Activated T-helper 1 cell treated with anti-CD3 and anti-CD28 coated beads, Interleukin-2, amount 50 U/mL, for 16 hours (primary cell): ENCODE results near the gene TTLL9.
A peak's percentile ranks its signal among the peaks of the same experiment; 100 is the strongest.
"Not testable (repeated sequence)": the region's sequence is repeated elsewhere in the genome, so short reads cannot be mapped to it uniquely, and the experiment has no call there.

Experiments used
- DNase-seq, 2 donors: peaks; one replicate each; pipeline ENCODE4 v3.0.0-alpha.2; 2020; ENCODE audit warnings: low read depth in 1 of 2, low spot score in 1 of 2

TTLL9 gene, protein sequence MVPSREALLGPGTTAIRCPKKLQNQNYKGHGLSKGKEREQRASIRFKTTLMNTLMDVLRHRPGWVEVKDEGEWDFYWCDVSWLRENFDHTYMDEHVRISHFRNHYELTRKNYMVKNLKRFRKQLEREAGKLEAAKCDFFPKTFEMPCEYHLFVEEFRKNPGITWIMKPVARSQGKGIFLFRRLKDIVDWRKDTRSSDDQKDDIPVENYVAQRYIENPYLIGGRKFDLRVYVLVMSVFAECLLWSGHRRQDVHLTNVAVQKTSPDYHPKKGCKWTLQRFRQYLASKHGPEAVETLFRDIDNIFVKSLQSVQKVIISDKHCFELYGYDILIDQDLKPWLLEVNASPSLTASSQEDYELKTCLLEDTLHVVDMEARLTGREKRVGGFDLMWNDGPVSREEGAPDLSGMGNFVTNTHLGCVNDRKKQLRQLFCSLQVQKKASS

DNA sequence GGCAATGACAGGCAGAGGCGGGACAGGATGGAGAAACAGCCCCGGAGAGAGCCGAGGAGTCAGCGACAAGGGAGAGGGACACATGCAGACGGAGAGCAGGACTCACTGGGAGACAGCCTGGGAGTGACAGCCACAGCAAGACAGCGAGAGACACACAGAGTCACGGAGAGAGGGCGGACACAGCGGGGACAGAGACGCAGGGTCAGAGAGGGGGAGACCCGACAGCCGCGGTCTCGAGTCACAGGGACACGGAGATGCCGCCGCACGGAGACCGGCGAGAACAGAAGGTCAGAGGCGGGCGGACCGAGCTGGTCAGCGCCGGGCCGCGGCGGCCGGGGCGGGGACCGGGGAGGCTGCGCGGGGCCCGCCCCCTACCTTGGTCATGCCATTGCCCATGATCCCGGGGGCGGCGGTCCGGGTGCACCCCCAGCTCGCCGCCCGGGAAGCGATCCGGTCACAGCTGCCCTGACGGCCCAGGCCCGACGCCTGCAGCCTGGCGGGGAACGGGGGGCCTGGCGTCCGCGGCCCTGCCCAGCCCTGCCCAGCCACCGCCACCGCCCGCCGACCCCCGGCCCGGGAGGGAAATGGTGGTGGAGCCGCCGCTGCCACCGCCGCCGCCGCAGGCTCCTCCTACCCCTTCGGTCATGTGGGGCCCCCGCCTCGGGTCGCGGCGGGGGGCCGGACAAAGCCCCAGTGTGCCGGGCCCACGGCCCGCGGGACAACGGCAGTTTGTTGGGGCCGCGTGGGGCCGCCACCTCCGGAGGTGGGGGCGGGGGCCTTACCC, at the start of gene TTLL9, which contains the start of gene DUSP15:
TSS of gene TTLL9 (plus strand) at position 693 of the 784 bp plus-strand sequence. CDS start 493 bp downstream, outside the sequence.
TSS of gene DUSP15 (minus strand) at position 586 of the 784 bp plus-strand sequence. CDS start at position 396, 190 bp downstream.
- no peak for DNase-seq

DNA sequence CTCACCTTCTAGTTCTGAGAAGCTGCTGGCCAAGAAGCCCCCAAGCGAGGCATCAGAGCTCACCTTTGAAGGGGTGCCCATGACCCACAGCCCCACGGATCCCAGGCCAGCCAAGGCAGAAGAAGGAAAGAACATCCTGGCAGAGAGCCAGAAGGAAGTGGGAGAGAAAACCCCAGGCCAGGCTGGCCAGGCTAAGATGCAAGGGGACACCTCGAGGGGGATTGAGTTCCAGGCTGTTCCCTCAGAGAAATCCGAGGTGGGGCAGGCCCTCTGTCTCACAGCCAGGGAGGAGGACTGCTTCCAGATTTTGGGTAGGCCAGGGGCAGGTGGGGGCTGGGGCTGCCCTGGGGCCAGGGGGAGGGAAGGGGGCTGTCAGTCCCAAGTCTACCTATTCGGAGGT, 49.0 kb upstream of the TTLL9 start:
- no peak for DNase-seq

DNA sequence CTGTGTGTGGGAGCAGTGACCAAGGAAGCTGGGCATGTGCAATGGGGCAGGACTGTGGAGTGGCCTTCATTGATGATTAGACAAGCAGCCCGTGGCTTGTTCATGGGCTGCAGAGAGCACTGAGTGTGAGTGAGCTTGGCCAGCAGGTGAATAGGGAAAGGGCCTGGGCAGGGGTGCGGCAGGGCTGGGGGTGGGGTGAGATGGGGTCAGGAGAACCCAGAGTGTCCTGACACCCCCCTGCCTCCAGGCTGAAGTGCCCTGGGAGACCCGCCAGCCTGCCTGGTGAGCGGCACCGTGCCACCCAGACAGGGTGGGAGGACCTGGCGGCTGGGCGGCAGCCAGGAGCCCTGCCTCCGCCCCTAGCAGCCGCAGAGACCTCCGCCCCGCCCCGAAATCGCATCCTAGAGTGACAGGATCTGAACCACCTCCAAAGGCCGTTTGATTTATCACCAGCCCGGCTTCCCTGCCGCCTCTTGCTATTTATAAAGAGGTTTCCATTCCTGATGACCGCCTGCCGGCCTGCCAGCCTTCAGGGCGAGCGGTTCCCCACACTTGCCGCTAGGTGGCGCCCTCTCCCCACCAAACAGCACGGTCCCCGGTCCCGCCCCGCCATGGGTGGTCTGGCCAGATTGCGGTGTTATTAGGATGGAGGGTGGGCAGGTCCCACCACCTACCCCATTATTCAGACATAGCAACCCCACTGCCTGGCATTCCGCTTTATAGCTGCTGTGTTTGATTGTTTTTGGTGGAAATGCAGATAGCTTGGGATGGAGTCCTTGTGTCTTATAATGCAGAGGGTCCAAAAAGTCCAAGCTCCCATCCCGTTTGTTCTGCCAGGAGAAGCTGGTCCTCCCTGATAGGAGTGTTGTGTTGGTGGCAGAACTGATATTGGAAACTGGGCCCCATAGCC, 47.8 kb upstream of the TTLL9 start:
- DNase-seq = peak; percentile 56 to 65

DNA sequence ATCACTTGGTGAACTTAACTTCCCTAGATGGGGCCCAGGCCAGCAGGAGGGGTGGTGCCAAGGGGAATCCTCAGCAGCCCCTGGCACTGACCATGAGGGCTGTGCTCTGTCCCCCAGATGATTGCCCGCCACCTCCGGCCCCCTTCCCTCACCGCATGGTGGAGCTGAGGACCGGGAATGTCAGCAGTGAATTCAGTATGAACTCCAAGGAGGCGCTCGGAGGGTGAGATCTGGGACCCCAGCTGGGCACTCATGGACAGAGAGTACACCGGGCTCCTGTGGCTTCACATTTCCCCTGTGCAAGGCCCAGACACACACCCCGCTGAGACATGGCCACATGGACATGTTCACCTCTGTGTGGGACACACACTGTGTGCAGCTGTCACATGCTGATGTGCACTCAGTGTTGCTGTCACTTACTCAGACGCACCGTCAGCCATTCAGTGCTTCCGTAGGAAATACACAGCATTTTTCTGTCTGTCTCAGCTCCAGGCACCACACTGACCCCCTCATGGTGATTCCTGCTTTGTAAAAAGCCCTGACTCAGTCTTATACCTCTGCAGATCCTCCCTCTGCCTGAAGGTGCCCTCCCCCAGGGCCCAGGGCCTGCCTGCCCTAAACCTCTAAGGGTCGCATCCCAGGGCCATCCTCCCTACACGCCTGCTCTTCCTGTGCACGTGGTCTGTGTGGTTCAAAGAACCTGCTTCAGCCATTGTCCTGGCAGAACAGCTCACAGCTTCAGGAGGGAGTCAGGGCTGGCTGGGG, 46.9 kb upstream of the TTLL9 start:
- no peak for DNase-seq

DNA sequence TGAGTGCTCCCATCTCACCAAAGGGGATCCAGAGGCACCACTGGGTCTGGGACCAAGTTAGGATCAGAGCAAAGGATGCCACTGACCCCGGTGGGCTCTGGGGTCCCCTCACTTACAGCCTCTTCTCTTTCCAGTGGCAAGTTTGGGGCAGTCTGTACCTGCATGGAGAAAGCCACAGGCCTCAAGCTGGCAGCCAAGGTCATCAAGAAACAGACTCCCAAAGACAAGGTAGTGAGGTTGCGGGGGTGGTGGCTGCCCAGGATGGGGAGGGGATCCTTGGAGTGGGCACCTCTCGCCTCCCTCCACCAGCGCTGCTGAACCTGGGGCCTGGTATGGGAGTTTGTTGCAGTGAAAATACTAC, 46.3 kb upstream of the TTLL9 start:
- no peak for DNase-seq

DNA sequence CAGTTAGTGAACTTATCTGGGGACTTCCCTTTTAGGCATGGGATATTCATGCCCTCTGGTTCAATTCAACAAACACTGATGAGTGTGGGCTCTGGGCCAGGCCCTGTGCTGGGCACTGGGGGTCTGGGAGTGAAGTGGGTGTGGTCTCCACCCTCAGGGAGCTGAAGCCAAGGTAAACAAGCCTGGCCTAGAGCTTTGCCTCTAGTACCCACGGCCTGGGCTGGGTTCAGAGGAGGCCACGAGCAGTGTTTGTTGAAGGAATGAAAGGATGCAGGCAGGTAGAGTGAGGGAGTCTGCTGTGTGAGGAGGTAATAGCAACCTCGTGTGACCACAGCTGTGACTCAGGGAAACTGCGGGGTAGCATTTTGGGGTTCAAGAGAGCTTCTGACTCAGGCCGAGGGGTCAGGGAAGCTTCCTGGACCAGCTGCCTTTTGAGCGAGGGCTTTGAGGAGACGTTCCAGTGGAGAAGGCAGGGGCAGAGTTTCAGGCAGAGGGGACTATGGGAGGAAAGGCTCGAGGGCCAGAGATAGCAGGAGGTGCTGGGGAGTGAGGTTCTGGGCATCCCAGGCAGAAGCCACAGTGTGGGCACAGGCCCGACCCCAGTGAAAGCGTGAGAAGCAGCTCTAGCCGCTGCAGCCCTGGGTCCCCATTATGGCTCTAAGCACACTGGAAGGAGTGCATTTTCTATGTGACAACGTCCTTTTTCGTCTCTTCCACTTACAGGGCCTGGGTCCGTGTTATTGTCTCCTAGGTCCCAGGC, 45.7 kb upstream of the TTLL9 start:
- DNase-seq = no peak

DNA sequence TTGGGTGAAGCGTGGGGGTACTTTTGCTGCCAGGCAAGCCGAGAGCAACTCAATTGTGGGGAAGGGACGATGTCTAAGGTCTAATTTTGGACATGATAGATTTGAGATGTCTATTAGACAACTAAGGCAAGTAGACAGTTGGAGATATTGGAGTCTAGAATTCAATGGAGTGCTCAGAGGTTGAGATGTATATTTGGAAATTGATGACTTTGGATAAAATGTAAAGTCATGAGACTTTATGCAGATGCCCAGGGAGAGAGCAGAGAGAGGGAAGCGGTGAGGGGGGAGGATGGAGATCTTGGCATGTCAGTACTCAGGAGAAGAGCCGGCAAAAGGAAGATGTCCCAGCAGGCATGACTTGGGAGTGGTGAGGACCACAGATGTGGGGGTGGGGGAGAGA, 44.4 kb upstream of the TTLL9 start:
- no peak for DNase-seq

DNA sequence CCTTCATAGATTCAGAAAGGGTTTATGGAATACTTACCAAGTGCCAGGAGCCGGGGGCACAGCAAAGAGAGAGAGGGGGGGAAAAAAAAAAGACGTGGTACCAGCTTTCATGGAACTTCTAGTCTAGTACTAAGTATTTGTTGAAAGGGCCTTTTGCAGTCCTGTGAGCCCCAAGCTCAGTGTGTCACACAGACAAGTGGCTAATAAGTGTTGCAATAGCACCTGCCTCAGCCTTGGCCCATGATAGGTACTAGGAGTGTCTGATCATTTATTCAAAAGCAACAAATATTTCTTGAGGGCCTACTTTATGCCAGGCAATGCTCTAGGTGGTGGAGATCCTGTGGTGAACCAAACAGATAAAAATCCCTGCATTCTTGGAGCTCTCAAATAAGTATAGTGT, 43.4 kb upstream of the TTLL9 start:
- DNase-seq = no peak

DNA sequence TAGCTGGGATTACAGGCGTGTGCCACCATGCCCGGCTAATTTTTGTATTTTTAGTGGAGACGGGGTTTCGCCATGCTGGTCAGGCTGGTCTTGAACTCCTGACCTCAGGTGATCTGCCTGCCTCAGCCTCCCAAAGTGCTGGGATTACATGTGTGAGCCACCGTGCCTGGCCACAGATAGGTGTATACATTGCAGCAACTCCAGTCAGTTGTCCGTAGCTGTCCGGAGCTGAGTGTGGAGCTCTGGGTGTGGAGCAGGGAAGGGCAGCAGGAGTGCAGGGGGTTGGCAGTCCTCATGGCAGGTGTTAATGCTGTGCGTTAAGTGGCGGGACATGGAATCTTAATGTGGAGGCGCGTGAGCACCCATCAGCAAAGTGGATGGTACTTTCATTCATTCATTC, 42.4 kb upstream of the TTLL9 start:
- not testable (repeated sequence) for DNase-seq

DNA sequence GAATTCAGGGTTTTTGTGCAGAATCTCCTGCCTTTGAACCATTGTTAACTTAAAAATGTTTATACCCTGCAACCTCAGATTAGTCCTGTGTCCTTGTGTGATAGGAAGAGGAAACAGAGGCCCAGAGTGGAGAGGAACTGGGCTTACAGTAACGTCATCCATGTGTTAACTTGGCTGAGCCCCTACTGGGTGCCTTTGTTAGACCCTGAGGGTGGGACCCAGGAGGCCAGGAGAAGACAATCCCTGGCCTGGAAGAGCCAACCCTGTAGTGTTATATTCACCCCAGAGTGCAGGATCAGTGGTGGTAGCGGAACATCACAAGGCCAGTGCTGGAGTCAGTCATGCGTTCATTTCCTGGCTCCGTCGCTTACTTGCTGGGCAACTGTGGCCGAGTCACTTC, 40.7 kb upstream of the TTLL9 start:
- no peak for DNase-seq

DNA sequence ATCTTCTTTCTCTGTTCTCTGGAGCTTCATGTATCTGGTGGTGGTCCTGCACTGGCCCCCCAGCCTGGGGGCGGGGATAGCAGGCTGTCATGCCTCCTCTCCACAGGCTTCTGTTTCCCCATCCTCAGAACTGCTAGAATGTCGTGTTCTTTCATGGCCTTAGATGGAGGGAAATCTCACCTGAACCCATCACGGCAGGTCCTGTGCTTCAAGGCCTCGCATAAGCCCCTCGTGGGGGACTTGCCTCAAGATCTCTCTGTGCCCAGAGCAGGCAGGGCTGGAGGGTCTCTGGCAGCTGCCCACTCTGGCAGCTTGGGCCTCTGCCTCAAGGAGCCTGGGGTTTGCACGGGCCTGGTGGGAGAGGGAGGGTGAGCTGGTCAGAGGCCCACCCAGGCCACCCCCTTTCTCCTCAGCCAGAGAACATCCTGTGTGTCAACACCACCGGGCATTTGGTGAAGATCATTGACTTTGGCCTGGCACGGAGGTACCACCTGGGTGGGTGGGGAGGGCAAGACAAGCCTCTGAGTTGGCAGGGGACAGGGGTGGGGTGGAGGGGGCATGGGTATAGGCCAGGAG, 39.9 kb upstream of the TTLL9 start:
- DNase-seq = no peak

DNA sequence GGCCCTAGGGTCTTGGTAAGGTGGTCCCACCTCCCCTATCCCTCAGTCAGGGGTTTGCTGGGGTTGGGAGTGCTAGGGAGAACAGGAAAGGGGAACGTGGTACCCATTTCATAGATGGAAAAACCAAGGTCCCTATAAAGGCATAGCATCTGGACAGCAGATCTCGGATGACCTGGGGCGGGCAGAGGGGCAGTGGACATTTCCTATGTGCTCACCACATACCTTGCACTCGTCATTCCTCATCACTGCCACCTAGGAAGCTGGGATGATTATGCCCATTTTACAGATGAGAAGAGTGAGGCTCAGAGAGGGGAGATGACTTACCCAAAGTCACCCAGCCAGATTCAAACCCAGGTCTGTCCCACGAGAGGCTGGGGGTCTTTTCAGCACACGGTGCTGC, 39.2 kb upstream of the TTLL9 start:
- no peak for DNase-seq

DNA sequence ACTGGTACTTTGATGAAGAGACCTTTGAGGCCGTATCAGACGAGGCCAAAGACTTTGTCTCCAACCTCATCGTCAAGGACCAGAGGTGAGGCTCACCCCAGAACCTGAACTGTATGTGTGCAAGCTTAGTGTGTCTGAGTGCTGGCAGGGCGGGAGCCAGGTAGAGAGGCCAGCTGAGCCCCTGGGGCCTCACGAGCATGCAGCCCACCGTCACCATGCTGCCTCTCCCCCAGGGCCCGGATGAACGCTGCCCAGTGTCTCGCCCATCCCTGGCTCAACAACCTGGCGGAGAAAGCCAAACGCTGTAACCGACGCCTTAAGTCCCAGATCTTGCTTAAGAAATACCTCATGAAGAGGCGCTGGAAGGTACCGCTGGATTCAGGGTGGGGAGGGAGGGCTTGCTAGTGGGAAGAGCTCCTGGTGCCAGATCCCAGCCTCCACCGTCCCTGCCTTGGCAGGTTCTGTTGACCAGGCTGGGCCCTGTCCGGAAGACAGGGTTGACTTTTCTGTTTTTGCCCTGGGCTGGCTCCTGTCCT, 38.6 kb upstream of the TTLL9 start:
- no peak for DNase-seq

DNA sequence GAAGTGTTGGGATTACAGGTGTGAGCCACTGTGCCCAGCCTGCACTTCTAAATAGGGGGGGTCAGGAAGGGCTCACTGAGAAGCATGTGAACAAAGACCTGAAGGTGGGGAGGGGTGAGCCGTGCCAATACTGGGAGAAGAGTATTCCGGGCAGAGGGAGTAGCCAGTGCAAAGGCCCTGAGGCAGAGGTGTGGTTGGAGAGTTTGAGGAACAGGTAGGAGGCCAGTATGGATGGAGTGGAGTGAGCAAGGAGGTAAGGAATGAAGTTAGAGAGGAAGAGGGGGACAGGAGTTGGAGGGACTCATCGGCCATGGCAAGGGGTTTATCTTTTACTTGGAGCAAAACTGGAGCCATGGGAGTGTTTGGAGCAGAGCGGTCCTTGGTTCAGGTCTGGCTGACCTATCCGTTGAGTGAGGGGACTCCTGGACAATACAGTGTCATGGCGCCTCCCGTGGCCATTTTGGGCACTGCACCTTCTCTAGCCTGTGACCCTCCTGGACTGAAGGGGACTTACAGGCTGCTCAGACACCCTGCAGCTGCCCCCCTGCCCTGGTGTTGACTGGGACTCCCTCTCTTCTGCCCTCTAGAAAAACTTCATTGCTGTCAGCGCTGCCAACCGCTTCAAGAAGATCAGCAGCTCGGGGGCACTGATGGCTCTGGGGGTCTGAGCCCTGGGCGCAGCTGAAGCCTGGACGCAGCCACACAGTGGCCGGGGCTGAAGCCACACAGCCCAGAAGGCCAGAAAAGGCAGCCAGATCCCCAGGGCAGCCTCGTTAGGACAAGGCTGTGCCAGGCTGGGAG, 37.1 kb upstream of the TTLL9 start:
- peak; percentile 30 to 48 for DNase-seq

DNA sequence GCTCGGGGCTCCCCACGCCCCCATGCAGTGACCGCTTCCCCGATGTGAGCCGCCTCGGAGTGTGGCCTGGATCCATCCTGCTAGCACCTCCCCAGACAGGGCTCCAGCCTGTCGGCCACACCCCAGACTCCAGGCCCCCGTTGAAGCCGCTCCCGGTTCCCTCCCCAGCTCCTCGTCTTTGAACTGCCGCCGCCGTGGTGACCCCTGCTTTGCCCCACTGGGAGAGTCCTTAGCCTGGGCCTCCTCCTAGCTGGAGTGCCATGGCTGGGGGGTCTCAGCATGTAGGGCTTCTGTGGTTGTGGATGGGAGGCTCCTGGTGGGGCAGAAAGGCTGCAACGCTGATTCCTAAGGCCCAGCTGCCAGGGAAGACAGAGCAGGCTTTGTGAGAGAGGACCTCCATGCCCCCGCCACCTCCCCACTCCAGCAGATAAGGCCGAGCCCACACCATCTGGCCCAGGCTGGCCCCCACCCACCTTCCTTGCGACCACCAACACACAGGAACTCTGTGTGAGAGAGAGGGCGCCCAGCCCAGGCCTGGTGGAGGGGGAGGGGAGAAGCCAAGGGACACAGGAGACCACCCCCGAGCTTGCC, 36.4 kb upstream of the TTLL9 start:
- DNase-seq = no peak

DNA sequence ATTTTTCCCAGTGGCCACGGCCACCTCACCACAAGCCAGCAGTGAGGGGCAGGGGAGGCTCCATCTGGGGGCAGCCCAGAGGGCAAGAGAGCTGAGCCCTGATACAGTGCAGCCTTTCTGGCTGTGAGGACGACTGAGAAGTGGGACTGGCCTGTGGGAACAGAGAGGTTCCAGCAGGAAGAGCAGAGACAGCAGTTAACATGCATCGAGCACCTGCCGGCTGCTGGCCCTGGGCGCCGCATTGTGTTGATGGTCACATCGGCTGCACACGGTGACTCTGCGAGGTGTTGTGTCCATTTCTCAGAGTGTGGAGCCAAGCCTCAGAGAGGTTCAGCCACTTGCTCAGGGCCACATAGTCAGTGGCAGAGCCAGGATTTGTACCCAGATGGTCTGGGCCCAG, 34.9 kb upstream of the TTLL9 start:
- no peak for DNase-seq

DNA sequence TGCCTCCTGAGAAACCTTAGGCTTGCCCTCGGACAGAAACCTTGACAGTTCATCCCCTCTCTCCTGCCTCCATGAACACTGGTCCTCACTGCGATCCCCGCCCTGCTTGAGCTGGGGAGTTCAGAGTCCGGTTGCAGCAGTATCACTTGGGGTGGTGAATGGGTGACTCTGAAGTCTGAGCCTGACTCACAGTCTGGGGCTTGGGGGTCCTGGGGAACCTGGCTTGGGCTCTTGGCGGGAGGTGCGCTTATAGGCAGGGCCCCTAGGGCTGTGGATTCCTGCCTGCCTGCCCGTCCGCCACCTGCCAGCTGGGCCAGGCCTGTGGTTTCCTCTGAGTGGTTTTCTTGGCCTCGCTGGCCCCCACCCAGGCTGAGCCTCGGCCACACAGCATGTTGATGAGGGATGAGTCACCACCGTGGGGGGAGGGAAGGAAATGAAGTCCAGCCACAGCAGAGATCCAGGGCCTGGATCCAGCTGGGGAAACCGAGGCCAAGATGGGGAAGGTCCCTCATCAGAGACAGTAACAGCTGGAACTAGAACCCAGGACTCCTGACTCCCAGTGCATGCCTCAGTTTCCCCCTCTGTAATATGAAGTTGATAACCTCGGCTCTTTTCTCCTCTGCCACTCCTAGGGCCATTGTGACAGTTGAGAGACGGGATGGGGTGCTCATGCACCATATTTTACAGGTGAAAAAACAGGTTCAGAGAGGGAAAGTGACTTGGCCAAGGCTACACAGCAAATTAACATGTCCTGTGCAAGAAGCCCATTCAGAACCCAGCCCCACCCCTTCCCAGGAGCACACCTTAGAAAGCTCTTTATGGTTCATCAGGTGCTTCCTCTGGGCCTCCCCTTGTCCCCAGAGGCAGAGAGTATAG, 34.2 kb upstream of the TTLL9 start:
- no peak for DNase-seq
